ENCODE results near the gene IFT80. TPM values are rescaled to one million over a fixed set of nuclear protein-coding genes. Genes with fewer than 3 reads are reported as not detected.

The IFT80 gene
- total and polyA plus RNA-seq, 2 donors (not counting 1 experiment from before 2014, with no cell fraction given) = 17.7 to 44.1 TPM

GRCh38 chr3:160445854-160446253, 46.8 kb upstream of the IFT80 start:
- H3K27ac ChIP-seq (ENCODE audit: low read length in 2 of 2) = no peak overlapping the region
- peaks cover 0 to 3% (median 0%) of the 10 kb centered on the region in 4 experiments for H3K27me3 ChIP-seq (replicated peaks in 1 of 4; ENCODE audit: control extremely low read depth in 1 of 4, control insufficient read depth in 3 of 4, insufficient read depth in 4 of 4, low read length in 3 of 4)
- ChIA-PET CTCF (no interaction called here), POLR2A (no interaction called here)
- H3K4me1 ChIP-seq (ENCODE audit: control insufficient read depth in 2 of 2, insufficient read depth in 2 of 2, low read length in 2 of 2) = peaks cover 16 to 18% of the 10 kb centered on the region in 2 donors
- Mint-ChIP-seq H3K27ac (no peak overlapping the region), H3K27me3 (no peaks in the 10 kb centered on the region), H3K4me3 (no peak overlapping the region), H3K9me3 (ENCODE audit: insufficient read depth) (no peaks in the 10 kb centered on the region), H3K4me1 (peaks cover 36% of the 10 kb centered on the region)
- peaks cover 76% of the 10 kb centered on the region for H3K79me2 ChIP-seq (ENCODE audit: control insufficient read depth, insufficient read depth, low read length)
- H3K36me3 ChIP-seq (replicated peaks in 1 of 2; ENCODE audit: control extremely low read depth in 1 of 2, control insufficient read depth in 1 of 2, extremely low read depth in 1 of 2, insufficient read depth in 2 of 2, low read length in 1 of 2) = no peaks in the 10 kb centered on the region
- no peaks in the 10 kb centered on the region for H4K20me1 ChIP-seq (ENCODE audit: control insufficient read depth, insufficient read depth, low read length, poor library complexity, severe bottlenecking)
- no peak for DNase-seq
- H3K9ac ChIP-seq (ENCODE audit: low read length) = no peak overlapping the region
- no peak overlapping the region for H3K4me2 ChIP-seq (replicated peaks; ENCODE audit: low read depth, low read length, poor library complexity, severe bottlenecking)
- no peak for ATAC-seq (ENCODE audit: low read depth)
- no CpG with 5 or more reads among the region's 1 CpG for WGBS (ENCODE audit: insufficient coverage)
- TF ChIP-seq CTCF (IDR thresholded peaks at IDR 0.05) = no peak
- TF ChIP-seq EZH2 (IDR thresholded peaks at IDR 0.05; ENCODE audit: borderline replicate concordance, insufficient read depth, low read depth, low read length, poor library complexity, severe bottlenecking) = no peak
- H3K4me3 ChIP-seq (ENCODE audit: control extremely low read depth in 1 of 5, extremely low read depth in 1 of 5, insufficient read depth in 1 of 5, low read depth in 2 of 5, low read length in 4 of 5) = no peak overlapping the region
- peaks cover 0 to 10% (median 1%) of the 10 kb centered on the region in 3 donors for H3K9me3 ChIP-seq (ENCODE audit: control extremely low read depth in 1 of 3, control insufficient read depth in 2 of 3, insufficient read depth in 1 of 3, low read length in 2 of 3)
- no peak overlapping the region for H2AFZ ChIP-seq (ENCODE audit: insufficient read depth, low read depth, low read length, poor library complexity, severe bottlenecking)
- intact Hi-C loops (cut with micrococcal nuclease) = loop anchor here (5.0 to 10.0 kb wide), 3 partner anchors 41 to 779 kb away; partner anchors contain the start of genes NMD3 and PPM1L

DNA sequence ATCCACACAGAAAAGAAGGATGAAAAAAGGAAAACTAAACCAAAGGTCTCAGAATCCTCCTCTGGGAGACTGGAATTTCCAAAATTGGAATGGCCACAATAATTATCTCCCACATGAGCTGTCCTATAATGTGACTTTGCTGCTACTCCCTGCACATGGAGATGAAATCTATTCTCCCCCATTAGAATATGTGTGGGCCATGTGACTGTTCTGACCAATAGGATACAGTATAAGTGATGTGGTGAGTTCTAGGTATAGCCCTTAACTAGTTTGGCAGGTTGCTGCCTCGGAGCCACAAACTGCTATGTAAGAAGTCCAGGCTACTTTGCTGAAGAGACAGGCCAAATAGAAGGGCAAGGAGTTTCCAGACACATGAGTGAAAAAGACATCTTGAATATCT, 45.4 kb upstream of the IFT80 start:
- Histone ChIP-seq H2AFZ (ENCODE audit: insufficient read depth, low read depth, low read length, poor library complexity, severe bottlenecking) (no peak overlapping the region), H3K4me3 (ENCODE audit: control extremely low read depth in 1 of 5, extremely low read depth in 1 of 5, insufficient read depth in 1 of 5, low read depth in 2 of 5, low read length in 4 of 5) (no peak overlapping the region), H3K27me3 (replicated peaks in 1 of 4; ENCODE audit: control extremely low read depth in 1 of 4, control insufficient read depth in 3 of 4, insufficient read depth in 4 of 4, low read length in 3 of 4) (no peaks in the 10 kb centered on the region), H3K79me2 (ENCODE audit: control insufficient read depth, insufficient read depth, low read length) (peaks cover 78% of the 10 kb centered on the region), H3K9me3 (ENCODE audit: control extremely low read depth in 1 of 3, control insufficient read depth in 2 of 3, insufficient read depth in 1 of 3, low read length in 2 of 3) (peaks cover 0 to 3% (median 2%) of the 10 kb centered on the region in 3 donors), H3K36me3 (replicated peaks in 1 of 2; ENCODE audit: control extremely low read depth in 1 of 2, control insufficient read depth in 1 of 2, extremely low read depth in 1 of 2, insufficient read depth in 2 of 2, low read length in 1 of 2) (peaks cover 0 to 4% of the 10 kb centered on the region in 2 experiments), H3K9ac (ENCODE audit: low read length) (no peak overlapping the region), H3K27ac (ENCODE audit: low read length in 2 of 2) (no peak overlapping the region), H3K4me1 (ENCODE audit: control insufficient read depth in 2 of 2, insufficient read depth in 2 of 2, low read length in 2 of 2) (peaks cover 10 to 12% of the 10 kb centered on the region in 2 donors), H3K4me2 (replicated peaks; ENCODE audit: low read depth, low read length, poor library complexity, severe bottlenecking) (no peak overlapping the region), H4K20me1 (ENCODE audit: control insufficient read depth, insufficient read depth, low read length, poor library complexity, severe bottlenecking) (no peaks in the 10 kb centered on the region)
- Mint-ChIP-seq H3K27ac (no peak overlapping the region), H3K4me1 (peaks cover 34% of the 10 kb centered on the region), H3K4me3 (no peak overlapping the region), H3K27me3 (no peaks in the 10 kb centered on the region), H3K9me3 (ENCODE audit: insufficient read depth) (no peaks in the 10 kb centered on the region)
- intact Hi-C loops (cut with micrococcal nuclease) = loop anchor here (10.0 kb wide), 1 partner anchor 780 kb away; the partner anchor contains the start of gene NMD3
- no peak for DNase-seq
- TF ChIP-seq EZH2 (IDR thresholded peaks at IDR 0.05; ENCODE audit: borderline replicate concordance, insufficient read depth, low read depth, low read length, poor library complexity, severe bottlenecking) (no peak), CTCF (IDR thresholded peaks at IDR 0.05) (no peak)
- CTCF ChIA-PET = no interaction called here
- POLR2A ChIA-PET = no interaction called here
- 100% methylated on average over 1 of the region's 1 CpG for WGBS (ENCODE audit: insufficient coverage)
- ATAC-seq (ENCODE audit: low read depth) = no peak
